Measurements from ENCODE around the gene SLIT3. TPM values are rescaled to one million over a fixed set of nuclear protein-coding genes. Genes with fewer than 3 reads are reported as not detected.

Gene SLIT3
- total RNA-seq, 1 donor from 2014 or later = 0.22 TPM

DNA sequence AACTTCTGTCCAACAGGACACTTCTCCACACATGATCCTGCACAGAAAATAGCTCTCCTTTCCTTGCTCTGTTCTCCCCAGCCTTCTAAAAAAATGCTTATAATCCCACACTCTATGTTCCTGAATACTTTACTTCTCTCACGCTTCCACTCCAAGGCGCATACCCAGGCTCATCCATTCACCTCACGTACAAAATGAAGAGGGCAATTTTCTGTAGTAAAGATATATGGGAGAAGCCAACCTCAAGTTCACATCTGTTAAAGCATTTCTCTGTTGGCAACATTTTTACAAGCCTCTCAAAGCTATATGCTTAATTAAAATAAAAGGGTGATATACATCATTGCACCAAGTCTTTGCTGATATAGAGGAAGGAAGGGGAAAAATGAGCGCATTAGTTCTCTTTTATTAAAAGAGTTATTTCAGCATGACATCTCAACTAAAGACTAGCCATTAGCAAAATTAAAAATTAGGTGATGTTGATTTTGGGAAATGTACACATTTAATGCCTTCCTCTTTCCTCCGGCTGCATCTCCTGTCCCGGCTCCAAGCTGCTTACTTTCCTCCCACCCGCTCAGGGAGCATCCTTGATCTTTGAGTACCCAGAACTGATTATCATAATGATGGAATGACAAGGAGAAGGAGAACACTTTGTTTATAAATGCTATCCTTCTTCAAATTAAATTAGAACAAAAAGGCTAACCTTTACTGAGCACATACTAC, 379.6 kb downstream of the SLIT3 start:
- no peak for DNase-seq (ENCODE audit: low spot score)
- no peaks in the 10 kb centered on the region for H4K20me1 ChIP-seq (ENCODE audit: low read depth)
- Mint-ChIP-seq H3K4me3 (no peak overlapping the region), H3K27ac (no peak overlapping the region), H3K27me3 (ENCODE audit: insufficient read depth, low read depth) (peaks cover 11% of the 10 kb centered on the region), H3K9me3 (no peaks in the 10 kb centered on the region), H3K36me3 (no peaks in the 10 kb centered on the region), H3K4me1 (peaks cover 17% of the 10 kb centered on the region)
- H3F3A ChIP-seq (ENCODE audit: low read depth) = no peaks in the 10 kb centered on the region
- H3K4me2 ChIP-seq = no peak overlapping the region
- H2AFZ ChIP-seq (replicated peaks) = no peak overlapping the region
- TF ChIP-seq EZH2 (IDR thresholded peaks at IDR 0.05) (no peak), CTCF (IDR thresholded peaks at IDR 0.05) (no peak), EZH2phosphoT487 (IDR thresholded peaks at IDR 0.05) (no peak)
- peaks cover 69% of the 10 kb centered on the region for H3K27me3 ChIP-seq
- no peaks in the 10 kb centered on the region for H3K4me1 ChIP-seq
- no peaks in the 10 kb centered on the region for H3K36me3 ChIP-seq
- H3K9ac ChIP-seq = no peak overlapping the region
- H3K9me3 ChIP-seq (ENCODE audit: low read depth) = no peaks in the 10 kb centered on the region
- no peak overlapping the region for H3K27ac ChIP-seq
- H3K79me2 ChIP-seq (ENCODE audit: low read depth) = no peaks in the 10 kb centered on the region
- H3K4me3 ChIP-seq = no peak overlapping the region

DNA sequence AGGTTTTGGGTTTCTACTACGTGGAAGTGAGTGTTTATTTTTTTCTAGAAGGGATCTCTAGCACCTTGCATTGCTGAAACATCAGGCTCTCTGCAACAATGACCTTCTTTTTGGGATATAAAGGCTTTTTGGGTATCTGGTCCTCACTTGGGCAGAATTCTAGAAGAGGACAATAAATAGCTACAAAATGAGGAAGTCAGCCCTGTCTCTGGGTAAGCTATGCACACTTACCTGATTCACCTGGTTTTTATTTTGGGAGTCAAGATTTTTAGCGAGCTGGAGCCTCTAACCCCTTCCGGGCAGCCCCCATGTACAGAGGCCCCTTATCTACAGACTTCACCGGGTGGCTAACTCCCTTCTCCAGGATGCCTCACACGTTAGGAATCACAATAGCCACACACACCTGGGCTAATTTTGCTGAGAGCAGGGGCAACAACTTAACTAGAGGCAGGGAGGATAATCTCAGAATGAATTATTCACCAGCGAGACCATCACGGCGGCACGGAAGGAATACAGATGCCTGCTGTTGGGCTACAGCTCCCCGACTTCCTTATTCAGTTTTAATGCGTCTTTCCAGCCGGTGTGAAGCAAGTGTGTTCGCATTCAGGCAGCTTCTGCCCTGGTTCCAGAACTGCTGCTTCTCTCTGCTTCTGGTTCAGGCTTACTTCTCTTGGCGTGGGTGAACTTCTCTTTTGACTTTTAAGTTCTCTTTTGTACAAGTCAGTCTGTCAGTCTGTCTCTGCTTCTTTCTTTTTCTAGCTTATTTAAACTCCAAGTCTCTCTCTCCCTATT, 380.7 kb downstream of the SLIT3 start:
- H3K4me1 ChIP-seq = no peaks in the 10 kb centered on the region
- H3K4me3 Mint-ChIP-seq = no peak overlapping the region
- no peaks in the 10 kb centered on the region for H3K9me3 Mint-ChIP-seq

GRCh38 chr5:168917947-168918600, 382.9 kb downstream of the SLIT3 start:
- Histone ChIP-seq H2AFZ (replicated peaks) (no peak overlapping the region), H3K36me3 (no peaks in the 10 kb centered on the region), H3K9ac (no peak overlapping the region), H3F3A (ENCODE audit: low read depth) (no peaks in the 10 kb centered on the region), H3K79me2 (ENCODE audit: low read depth) (no peaks in the 10 kb centered on the region), H3K4me1 (no peaks in the 10 kb centered on the region), H3K27ac (no peak overlapping the region), H3K9me3 (ENCODE audit: low read depth) (no peaks in the 10 kb centered on the region), H3K4me3 (no peak overlapping the region), H3K4me2 (no peak overlapping the region), H4K20me1 (ENCODE audit: low read depth) (no peaks in the 10 kb centered on the region), H3K27me3 (peaks cover 64% of the 10 kb centered on the region)
- H3K27ac Mint-ChIP-seq = no peak overlapping the region
- DNase-seq (ENCODE audit: low spot score) = no peak
- TF ChIP-seq EZH2 (IDR thresholded peaks at IDR 0.05) (no peak), CTCF (IDR thresholded peaks at IDR 0.05) (no peak), EZH2phosphoT487 (IDR thresholded peaks at IDR 0.05) (no peak)
- H3K27me3 Mint-ChIP-seq (ENCODE audit: insufficient read depth, low read depth) = peaks cover 8% of the 10 kb centered on the region
- no peak overlapping the region for H3K4me3 Mint-ChIP-seq
- peaks cover 20% of the 10 kb centered on the region for H3K4me1 Mint-ChIP-seq
- no peaks in the 10 kb centered on the region for H3K9me3 Mint-ChIP-seq
- no peaks in the 10 kb centered on the region for H3K36me3 Mint-ChIP-seq

More for the DNA sequence above, 380.7 kb downstream of the SLIT3 start:
- TF ChIP-seq EZH2 (IDR thresholded peaks at IDR 0.05) = no peak
- Histone ChIP-seq H3K79me2 (ENCODE audit: low read depth) (no peaks in the 10 kb centered on the region), H3K9me3 (ENCODE audit: low read depth) (no peaks in the 10 kb centered on the region), H3K9ac (no peak overlapping the region), H2AFZ (replicated peaks) (no peak overlapping the region), H3K27me3 (peaks cover 68% of the 10 kb centered on the region), H3K4me3 (no peak overlapping the region), H4K20me1 (ENCODE audit: low read depth) (no peaks in the 10 kb centered on the region), H3K36me3 (no peaks in the 10 kb centered on the region), H3K27ac (no peak overlapping the region), H3F3A (ENCODE audit: low read depth) (no peaks in the 10 kb centered on the region), H3K4me2 (no peak overlapping the region)
- peaks cover 11% of the 10 kb centered on the region for H3K27me3 Mint-ChIP-seq (ENCODE audit: insufficient read depth, low read depth)
- H3K27ac Mint-ChIP-seq = no peak overlapping the region
- no peaks in the 10 kb centered on the region for H3K36me3 Mint-ChIP-seq
- peaks cover 20% of the 10 kb centered on the region for H3K4me1 Mint-ChIP-seq
- DNase-seq (ENCODE audit: low spot score) = no peak
